GM12878 (cell line): ENCODE results near the gene TMX4. TPM values are rescaled to one million over a fixed set of nuclear protein-coding genes. Genes with fewer than 3 reads are reported as not detected.

ENCODE experiments used
- BCLAF1 ChIP-seq: fragments of 450-650 bp; IDR thresholded peaks from 2 replicates; pipeline ENCODE4 v1.6.1; 2017; ENCODE audit warnings: antibody characterized with exemption, mild to moderate bottlenecking, moderate library complexity
- CBFB ChIP-seq: IDR thresholded peaks from 2 replicates; pipeline ENCODE4 v1.6.1; 2016; ENCODE audit warnings: antibody characterized with exemption, low read depth
- CHD2 ChIP-seq: IDR thresholded peaks from 2 replicates; pipeline ENCODE4 v1.6.1; 2011; ENCODE audit warnings: low read depth, low read length, improper control_type of control experiment, borderline replicate concordance
- HCFC1 ChIP-seq: fragments of 150-350 bp; IDR thresholded peaks from 2 replicates; pipeline ENCODE4 v1.6.1; 2014; ENCODE audit warnings: low read length
- IRF3 ChIP-seq: fragments of 450-650 bp; IDR thresholded peaks from 2 replicates; pipeline ENCODE4 v1.6.1; 2014; ENCODE audit warnings: mild to moderate bottlenecking
- KAT2A ChIP-seq: conservative IDR thresholded peaks from 2 replicates; pipeline ENCODE4 v1.6.1; 2011; ENCODE audit warnings: low read depth, low read length; ENCODE audit not compliant: control insufficient read depth
- LARP7 ChIP-seq: fragments of 450-650 bp; IDR thresholded peaks from 2 replicates; pipeline ENCODE4 v1.6.1; 2017; ENCODE audit warnings: mild to moderate bottlenecking
- MYC ChIP-seq: IDR thresholded peaks from 2 replicates; pipeline ENCODE4 v1.6.1; 2011; ENCODE audit warnings: mild to moderate bottlenecking, low read length, moderate library complexity, inconsistent platforms; ENCODE audit not compliant: insufficient read depth, insufficient replicate concordance, insufficient read length, severe bottlenecking
- NR2C2 ChIP-seq: IDR thresholded peaks from 2 replicates; pipeline ENCODE4 v1.6.1; 2011; ENCODE audit warnings: borderline replicate concordance, low read depth; ENCODE audit not compliant: control insufficient read depth, insufficient read length
- PML ChIP-seq: IDR thresholded peaks from 2 replicates; pipeline ENCODE4 v1.6.1; 2012; ENCODE audit warnings: low read length, inconsistent platforms
- PRDM15 ChIP-seq: fragments of 450-650 bp; formaldehyde crosslinking; IDR thresholded peaks from 2 replicates; pipeline ENCODE4 v1.4.0; 2020; ENCODE audit warnings: mild to moderate bottlenecking, moderate library complexity
- RELA ChIP-seq: fragments of 450-650 bp; IDR thresholded peaks from 2 replicates; pipeline ENCODE4 v1.8.0; 2014; ENCODE audit warnings: borderline replicate concordance; ENCODE audit not compliant: partially characterized antibody
- SIN3A ChIP-seq: IDR thresholded peaks from 2 replicates; pipeline ENCODE4 v1.6.1; 2012; ENCODE audit warnings: low read depth, low read length, improper control_type of control experiment
- ZNF24 ChIP-seq: fragments of 450-650 bp; IDR thresholded peaks from 2 replicates; pipeline ENCODE4 v1.6.1; 2017; ENCODE audit warnings: antibody characterized with exemption, mild to moderate bottlenecking
- ZNF622 ChIP-seq: fragments of 450-650 bp; IDR thresholded peaks from 2 replicates; pipeline ENCODE4 v1.6.1; 2017; ENCODE audit warnings: mild to moderate bottlenecking, inconsistent platforms
- polyA plus RNA-seq, 11 experiments: library from polyadenylated mRNA; depleted of rRNA in 4 of 11; unstranded in 6 of 11; stranded (reverse) in 5 of 11; fragments of >200 nt; fragmentation: Nextera tagmentation in 4 of 11; fragmentation: Illumina TruSeq in 1 of 11; extraction: Ambion mirVana in 4 of 11; extraction: Trizol in 1 of 11; gene quantifications; 1 replicate in 1 of 11; 2 replicates in 10 of 11; pipeline versions ENCODE4 v1.2.1 to v1.2.3, GENCODE V29; 2011 to 2016; ENCODE audit warnings: inconsistent platforms in 2 of 11, missing spikeins in 2 of 11, low read depth in 1 of 11
- total RNA-seq, 4 experiments: library from RNA; depleted of rRNA in 3 of 4; stranded (reverse); fragments of >200 nt in 3 of 4; fragmentation: Illumina TruSeq in 1 of 4; extraction: Trizol in 1 of 4; gene quantifications; 2 replicates each; pipeline versions ENCODE4 v1.2.1 to v1.2.3, GENCODE V29; 2013 to 2021
- TF ChIP-seq, protein P1 (sequence below): IDR thresholded peaks from 2 replicates; pipeline ENCODE4 v1.6.1; 2012; ENCODE audit warnings: low read depth, low read length, improper control_type of control experiment
- TF ChIP-seq, protein P2 (sequence below): fragments of 450-650 bp; conservative IDR thresholded peaks from 2 replicates; pipeline ENCODE4 v1.6.1; 2017; ENCODE audit warnings: mild to moderate bottlenecking, moderate library complexity

Gene TMX4
- total and polyA plus RNA-seq, 10 of the 15 experiments (the other 5 are each of a cell fraction or from before 2014, with no cell fraction given) = 3.9 to 19.9 (median 11.1) TPM

- TF ChIP-seq, protein P1, sequence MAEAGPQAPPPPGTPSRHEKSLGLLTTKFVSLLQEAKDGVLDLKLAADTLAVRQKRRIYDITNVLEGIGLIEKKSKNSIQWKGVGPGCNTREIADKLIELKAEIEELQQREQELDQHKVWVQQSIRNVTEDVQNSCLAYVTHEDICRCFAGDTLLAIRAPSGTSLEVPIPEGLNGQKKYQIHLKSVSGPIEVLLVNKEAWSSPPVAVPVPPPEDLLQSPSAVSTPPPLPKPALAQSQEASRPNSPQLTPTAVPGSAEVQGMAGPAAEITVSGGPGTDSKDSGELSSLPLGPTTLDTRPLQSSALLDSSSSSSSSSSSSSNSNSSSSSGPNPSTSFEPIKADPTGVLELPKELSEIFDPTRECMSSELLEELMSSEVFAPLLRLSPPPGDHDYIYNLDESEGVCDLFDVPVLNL = 0 out of 2 replicates have a peak, but pooled peaks have one; percentile 6
- TF ChIP-seq ZNF622 = no peak
- 0 out of 2 replicates have a peak, but pooled peaks have one; percentile 6 for TF ChIP-seq CHD2
- no peak for TF ChIP-seq NR2C2
- no peak for TF ChIP-seq RELA
- TF ChIP-seq PML = no peak
- no peak for TF ChIP-seq KAT2A
- TF ChIP-seq MYC = no peak
- no peak for TF ChIP-seq ZNF24
- 0 out of 2 replicates have a peak, but pooled peaks have one; percentile 30 for TF ChIP-seq CBFB
- peak; percentile 64; the same call in 1 of the 2 replicates for TF ChIP-seq SIN3A
- peak; percentile 97 for TF ChIP-seq LARP7
- no peak for TF ChIP-seq PRDM15 (CRISPR knock-in tag)
- 0 out of 2 replicates have a peak, but pooled peaks have one; percentile 51 for TF ChIP-seq BCLAF1
- TF ChIP-seq, protein P2, sequence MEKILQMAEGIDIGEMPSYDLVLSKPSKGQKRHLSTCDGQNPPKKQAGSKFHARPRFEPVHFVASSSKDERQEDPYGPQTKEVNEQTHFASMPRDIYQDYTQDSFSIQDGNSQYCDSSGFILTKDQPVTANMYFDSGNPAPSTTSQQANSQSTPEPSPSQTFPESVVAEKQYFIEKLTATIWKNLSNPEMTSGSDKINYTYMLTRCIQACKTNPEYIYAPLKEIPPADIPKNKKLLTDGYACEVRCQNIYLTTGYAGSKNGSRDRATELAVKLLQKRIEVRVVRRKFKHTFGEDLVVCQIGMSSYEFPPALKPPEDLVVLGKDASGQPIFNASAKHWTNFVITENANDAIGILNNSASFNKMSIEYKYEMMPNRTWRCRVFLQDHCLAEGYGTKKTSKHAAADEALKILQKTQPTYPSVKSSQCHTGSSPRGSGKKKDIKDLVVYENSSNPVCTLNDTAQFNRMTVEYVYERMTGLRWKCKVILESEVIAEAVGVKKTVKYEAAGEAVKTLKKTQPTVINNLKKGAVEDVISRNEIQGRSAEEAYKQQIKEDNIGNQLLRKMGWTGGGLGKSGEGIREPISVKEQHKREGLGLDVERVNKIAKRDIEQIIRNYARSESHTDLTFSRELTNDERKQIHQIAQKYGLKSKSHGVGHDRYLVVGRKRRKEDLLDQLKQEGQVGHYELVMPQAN = peak; percentile 71
- no peak for TF ChIP-seq IRF3
- peak; percentile 28; the same call in 1 of the 2 replicates for TF ChIP-seq HCFC1
Observed at GRCh38 chr20:8019246-8019997, at the start of gene TMX4 (continued).
